GM10266 (cell line): ENCODE measurements around the gene ABCB6.

ENCODE experiments used
- DNase-seq: peaks from one replicate; pipeline ENCODE4 v3.0.0; 2012; ENCODE audit errors: extremely low spot score
- TF ChIP-seq, protein P1 (sequence below): IDR thresholded peaks from 2 replicates; pipeline ENCODE4 v1.5.1; 2012; ENCODE audit warnings: mild to moderate bottlenecking, low read depth; ENCODE audit not compliant: control insufficient read depth, insufficient read depth; ENCODE audit errors: missing control alignments

The ABCB6 gene

DNA sequence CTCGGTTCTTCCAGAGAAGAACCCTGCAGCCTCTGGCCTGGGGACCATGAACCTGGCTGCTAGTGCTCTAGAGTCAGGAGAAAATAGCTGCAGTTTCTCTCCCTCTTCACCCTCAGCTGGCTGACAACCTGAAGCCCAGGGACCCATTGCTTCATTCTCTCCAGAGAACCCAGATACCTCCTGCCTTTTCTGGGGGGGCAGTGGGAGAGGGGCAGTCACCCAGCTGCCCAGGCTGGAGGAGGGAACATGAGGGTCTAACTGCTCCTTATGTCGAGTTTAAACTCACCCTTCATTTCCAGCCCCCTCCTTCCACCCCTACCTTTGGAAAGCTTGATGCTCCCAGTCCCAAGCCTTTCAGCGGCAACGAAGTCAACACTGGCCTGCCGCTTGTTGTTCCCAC, 19.8 kb downstream of the ABCB6 start:
- TF ChIP-seq, protein P1, sequence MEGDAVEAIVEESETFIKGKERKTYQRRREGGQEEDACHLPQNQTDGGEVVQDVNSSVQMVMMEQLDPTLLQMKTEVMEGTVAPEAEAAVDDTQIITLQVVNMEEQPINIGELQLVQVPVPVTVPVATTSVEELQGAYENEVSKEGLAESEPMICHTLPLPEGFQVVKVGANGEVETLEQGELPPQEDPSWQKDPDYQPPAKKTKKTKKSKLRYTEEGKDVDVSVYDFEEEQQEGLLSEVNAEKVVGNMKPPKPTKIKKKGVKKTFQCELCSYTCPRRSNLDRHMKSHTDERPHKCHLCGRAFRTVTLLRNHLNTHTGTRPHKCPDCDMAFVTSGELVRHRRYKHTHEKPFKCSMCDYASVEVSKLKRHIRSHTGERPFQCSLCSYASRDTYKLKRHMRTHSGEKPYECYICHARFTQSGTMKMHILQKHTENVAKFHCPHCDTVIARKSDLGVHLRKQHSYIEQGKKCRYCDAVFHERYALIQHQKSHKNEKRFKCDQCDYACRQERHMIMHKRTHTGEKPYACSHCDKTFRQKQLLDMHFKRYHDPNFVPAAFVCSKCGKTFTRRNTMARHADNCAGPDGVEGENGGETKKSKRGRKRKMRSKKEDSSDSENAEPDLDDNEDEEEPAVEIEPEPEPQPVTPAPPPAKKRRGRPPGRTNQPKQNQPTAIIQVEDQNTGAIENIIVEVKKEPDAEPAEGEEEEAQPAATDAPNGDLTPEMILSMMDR = no peak
- DNase-seq = no peak

DNA sequence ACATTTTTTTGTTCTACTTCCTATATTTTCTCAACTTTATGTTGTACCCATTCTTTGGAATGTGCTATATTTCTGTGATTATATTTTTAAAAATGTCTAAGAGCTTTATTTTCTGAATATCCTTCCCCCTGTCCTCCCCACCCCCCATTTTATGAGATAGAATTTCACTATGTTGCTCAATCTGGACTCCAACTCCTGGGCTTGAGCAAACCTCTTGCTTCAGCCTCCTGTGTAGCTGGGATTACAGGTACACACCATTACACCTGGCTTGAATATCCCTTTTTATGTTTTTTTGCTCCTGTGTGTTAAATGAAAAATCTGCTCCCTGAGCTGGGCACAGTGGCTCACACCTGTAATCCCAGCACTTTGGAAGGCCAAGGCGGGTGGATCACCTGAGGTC, 21.4 kb downstream of the ABCB6 start:
- DNase-seq = no peak
- TF ChIP-seq, protein P1 = no peak

DNA sequence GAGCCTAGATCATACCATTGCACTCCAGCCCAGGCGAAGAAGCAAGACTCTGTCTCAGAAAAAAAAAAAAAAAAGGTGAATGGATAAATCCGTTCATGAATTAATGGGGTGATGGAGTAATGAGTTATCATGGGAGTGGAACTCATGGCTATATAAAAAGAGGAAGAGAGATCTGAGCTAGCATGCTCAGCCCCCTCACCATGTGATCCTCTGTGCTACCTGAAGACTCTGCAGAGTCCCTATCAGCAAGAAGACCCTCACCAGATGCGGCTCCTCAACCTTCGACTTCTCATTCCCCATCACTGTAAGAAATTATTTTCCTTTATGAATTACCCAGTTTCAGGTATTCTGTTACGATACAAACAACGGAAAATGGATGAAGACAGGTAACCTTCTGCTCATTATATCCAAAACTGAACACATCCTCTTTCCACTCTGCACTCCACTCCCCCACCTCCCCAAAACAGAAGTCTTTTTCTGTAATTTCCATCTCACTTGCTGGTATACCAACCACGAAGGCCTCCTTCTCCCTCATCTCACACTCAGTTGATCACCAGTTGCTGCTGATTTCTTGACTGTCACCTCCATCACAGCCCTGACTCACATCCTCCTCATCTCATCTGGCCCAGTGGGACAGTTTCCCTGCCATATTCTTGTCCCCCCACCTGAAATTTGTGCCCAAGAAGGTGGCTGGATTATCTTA, 31.9 kb downstream of the ABCB6 start:
- TF ChIP-seq, protein P1 = no peak
- DNase-seq = no peak

DNA sequence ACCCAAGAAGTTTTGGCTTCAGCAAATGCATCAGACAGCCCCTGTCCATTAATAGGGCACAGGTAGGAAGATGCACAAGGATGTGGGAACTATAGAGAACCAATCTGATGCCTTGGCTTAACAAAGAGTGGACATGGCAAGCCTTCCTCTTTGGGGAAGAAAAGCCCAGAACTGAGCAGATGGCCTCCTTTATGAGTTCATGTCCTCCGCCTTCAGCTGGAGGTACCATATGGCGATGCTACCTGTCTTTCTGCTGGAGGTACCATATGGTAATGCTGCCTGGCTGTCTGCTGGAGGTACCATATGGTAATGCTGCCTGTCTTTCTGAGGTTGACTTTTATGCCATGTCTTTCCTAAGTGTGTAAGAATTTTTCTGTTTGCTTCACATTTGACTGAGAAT, 34.6 kb downstream of the ABCB6 start:
- DNase-seq = no peak
- TF ChIP-seq, protein P1 = no peak

DNA sequence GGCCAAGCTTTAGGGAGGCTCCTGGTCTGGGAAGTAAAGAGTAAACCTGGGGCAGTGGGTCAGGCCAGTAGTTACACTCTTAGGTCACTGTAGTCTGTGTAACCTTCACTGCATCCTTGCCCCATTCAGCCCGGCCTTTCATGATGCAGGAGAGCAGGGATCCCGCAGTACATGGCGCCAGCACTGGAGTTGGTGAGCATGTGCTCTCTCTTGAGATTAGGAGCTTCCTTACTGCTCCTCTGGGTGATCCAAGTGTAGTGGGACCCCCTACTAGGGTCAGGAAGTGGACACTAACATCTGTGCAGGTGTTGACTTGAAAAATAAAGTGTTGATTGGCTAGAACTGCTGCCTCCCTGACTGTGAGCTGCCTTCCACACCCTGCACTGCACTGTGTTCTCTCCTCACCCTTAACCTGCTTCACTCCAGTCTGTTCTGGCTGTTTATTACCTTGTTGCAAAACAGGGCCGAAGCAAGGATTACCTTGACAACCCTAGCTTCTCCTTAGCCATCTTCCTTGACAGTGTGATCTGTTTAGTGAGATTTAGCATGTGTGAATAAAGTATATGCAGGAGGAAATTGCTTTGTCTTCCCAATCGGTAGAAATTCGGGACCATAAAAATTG, 35.5 kb downstream of the ABCB6 start:
- DNase-seq = no peak
- TF ChIP-seq, protein P1 = no peak

DNA sequence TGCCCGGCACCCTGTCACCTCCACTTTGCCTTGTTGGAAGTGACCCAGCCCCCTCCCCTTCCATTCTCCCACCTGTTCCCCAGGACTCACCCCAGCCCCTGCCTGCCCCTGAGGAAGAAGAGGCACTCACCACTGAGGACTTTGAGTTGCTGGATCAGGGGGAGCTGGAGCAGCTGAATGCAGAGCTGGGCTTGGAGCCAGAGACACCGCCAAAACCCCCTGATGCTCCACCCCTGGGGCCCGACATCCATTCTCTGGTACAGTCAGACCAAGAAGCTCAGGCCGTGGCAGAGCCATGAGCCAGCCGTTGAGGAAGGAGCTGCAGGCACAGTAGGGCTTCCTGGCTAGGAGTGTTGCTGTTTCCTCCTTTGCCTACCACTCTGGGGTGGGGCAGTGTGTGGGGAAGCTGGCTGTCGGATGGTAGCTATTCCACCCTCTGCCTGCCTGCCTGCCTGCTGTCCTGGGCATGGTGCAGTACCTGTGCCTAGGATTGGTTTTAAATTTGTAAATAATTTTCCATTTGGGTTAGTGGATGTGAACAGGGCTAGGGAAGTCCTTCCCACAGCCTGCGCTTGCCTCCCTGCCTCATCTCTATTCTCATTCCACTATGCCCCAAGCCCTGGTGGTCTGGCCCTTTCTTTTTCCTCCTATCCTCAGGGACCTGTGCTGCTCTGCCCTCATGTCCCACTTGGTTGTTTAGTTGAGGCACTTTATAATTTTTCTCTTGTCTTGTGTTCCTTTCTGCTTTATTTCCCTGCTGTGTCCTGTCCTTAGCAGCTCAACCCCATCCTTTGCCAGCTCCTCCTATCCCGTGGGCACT, 36.2 kb downstream of the ABCB6 start:
- DNase-seq = no peak
- TF ChIP-seq, protein P1 = no peak

DNA sequence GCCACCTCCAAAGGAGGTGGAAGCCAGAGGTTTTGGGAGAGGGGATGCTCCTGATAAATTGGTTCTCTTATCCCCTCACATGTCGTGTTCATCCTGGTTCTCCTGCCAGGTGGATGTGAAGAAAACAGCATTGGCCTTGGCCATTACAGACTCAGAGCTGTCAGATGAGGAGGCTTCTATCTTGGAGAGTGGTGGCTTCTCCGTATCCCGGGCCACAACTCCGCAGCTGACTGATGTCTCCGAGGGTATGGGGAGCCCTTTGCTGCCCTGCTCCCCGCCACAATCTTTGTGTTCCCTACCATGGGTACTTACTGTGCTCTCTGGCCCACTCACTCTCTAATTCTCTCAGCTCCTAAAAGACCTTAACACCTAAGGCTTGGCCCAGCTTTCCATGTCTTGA, 37.2 kb downstream of the ABCB6 start:
- TF ChIP-seq, protein P1 = no peak
- DNase-seq = no peak
